ENCODE measurements around the gene CUX1. TPM values are rescaled to one million over a fixed set of nuclear protein-coding genes. Genes with fewer than 3 reads are reported as not detected.

CUX1 gene
- total RNA-seq, 1 experiment from 2014 or later, result 53.5 TPM

DNA sequence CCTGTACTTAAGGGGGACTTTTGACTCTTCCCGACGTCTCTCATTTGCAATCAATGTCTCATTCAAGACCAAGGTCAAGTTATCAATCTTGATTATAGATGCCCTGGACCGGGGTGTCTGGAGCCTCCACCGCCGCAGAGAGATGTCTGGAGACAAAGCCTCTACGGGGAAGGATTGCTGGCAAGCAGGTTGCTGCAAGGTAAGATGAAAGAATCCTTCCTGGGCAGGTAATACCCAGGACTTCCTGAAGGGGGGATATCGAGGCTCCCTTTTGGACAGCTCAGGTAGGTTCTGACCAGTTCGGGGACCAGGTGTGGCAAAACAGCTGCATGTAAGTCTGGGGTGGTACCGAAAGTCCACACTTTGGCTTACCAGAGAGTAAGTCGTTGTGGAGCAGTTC lies 12.5 kb upstream of the CUX1 start:
- H2BK5ac ChIP-seq (ENCODE audit: insufficient read length, low read length), result no peak overlapping the region
- no peak overlapping the region for H4K8ac ChIP-seq (replicated peaks; ENCODE audit: insufficient read length, low read depth, low read length)
- H3K27ac ChIP-seq (ENCODE audit: insufficient read length, low read depth, low read length), result no peak overlapping the region
- no peaks in the 10 kb centered on the region for H3K79me1 ChIP-seq (ENCODE audit: insufficient read depth, low read depth, low read length, poor library complexity, severe bottlenecking)
- no peak overlapping the region for H3K56ac ChIP-seq (ENCODE audit: insufficient read length, low read depth, low read length)
- H3K18ac ChIP-seq (ENCODE audit: insufficient read length, low read depth, low read length), result no peak overlapping the region
- peak overlapping the region; percentile 67 for H3K4me2 ChIP-seq (ENCODE audit: insufficient read depth, insufficient read length, low read length)
- no peaks in the 10 kb centered on the region for H3K36me3 Mint-ChIP-seq (ENCODE audit: insufficient read depth in 1 of 3, low read depth in 3 of 3)
- H4K91ac ChIP-seq (ENCODE audit: insufficient read length, low read depth, low read length), result no peak overlapping the region
- DNase-seq, result peak; percentile 83
- peak overlapping the region; percentile 39 to 66 for H3K4me3 Mint-ChIP-seq
- H4K20me1 ChIP-seq (ENCODE audit: control insufficient read depth, insufficient read depth, insufficient read length), result no peaks in the 10 kb centered on the region
- H2BK15ac ChIP-seq (ENCODE audit: low read depth, low read length), result no peak overlapping the region
- no peak overlapping the region for H3K23ac ChIP-seq (ENCODE audit: insufficient read length, low read depth, low read length)
- H3K9me3 Mint-ChIP-seq, result no peaks in the 10 kb centered on the region; a peak in 1 of 5 replicates
- H4K5ac ChIP-seq (ENCODE audit: insufficient read length, low read depth, low read length), result no peak overlapping the region
- H2AFZ ChIP-seq (ENCODE audit: low read length), result no peak overlapping the region
- H3K4me1 Mint-ChIP-seq, result peaks cover 16 to 19% of the 10 kb centered on the region in 2 experiments
- no peak overlapping the region for H2BK12ac ChIP-seq (ENCODE audit: insufficient read length, low read depth, low read length)
- H3K9ac ChIP-seq (ENCODE audit: extremely low read depth, insufficient read length, low read length), result no peak overlapping the region
- WGBS (ENCODE audit: extremely low coverage, insufficient read length, low lambda C conversion rate), result no CpG with 5 or more reads among the region's 10 CpGs
- H3K79me2 ChIP-seq (ENCODE audit: insufficient read depth, low read length), result no peaks in the 10 kb centered on the region
- H2BK20ac ChIP-seq (ENCODE audit: low read depth, low read length, poor library complexity, severe bottlenecking), result no peak overlapping the region
- H3T11ph ChIP-seq (ENCODE audit: low read length), result no peak overlapping the region
- H2AK5ac ChIP-seq (ENCODE audit: insufficient read length, low read length), result no peak overlapping the region
- peak; percentile 71 for TF ChIP-seq CTCF (conservative IDR thresholded peaks at IDR 0.05)
- H3K27ac Mint-ChIP-seq, result no peak overlapping the region
- no peak overlapping the region for H2BK120ac ChIP-seq (ENCODE audit: low read depth, low read length, poor library complexity, severe bottlenecking)
- peaks cover 2% of the 10 kb centered on the region for H3K23me2 ChIP-seq (ENCODE audit: insufficient read length, low read depth, low read length, poor library complexity, severe bottlenecking)
- H3K27me3 ChIP-seq (ENCODE audit: insufficient read depth, low read length), result no peaks in the 10 kb centered on the region; the same call in 1 of the 2 replicates
- peaks cover 6% of the 10 kb centered on the region; the same call in 1 of the 2 replicates for H3K4me1 ChIP-seq (ENCODE audit: insufficient read depth, low read length)
- no peaks in the 10 kb centered on the region for H3K9me3 ChIP-seq (ENCODE audit: control insufficient read depth, low read depth, low read length)
- H3K27me3 Mint-ChIP-seq (ENCODE audit: low read depth), result peaks cover 65% of the 10 kb centered on the region
- no peak overlapping the region for H3K4ac ChIP-seq (ENCODE audit: low read depth, low read length)
- no peak overlapping the region for H3K14ac ChIP-seq (ENCODE audit: insufficient read depth, low read length)

Measured in H9 (cell line).